GM21360 (cell line): ENCODE results near the gene SNPH.

ENCODE experiments used
- ATAC-seq: cut with Tn5 transposase; IDR thresholded peaks from one replicate; pipeline ENCODE4 v1.9.1; 2021; ENCODE audit warnings: mild to moderate bottlenecking, moderate library complexity; ENCODE audit not compliant: unreplicated experiment

SNPH gene

GRCh38 chr20:1286267-1287024 lies 20.4 kb downstream of the SNPH start:
- no peak for ATAC-seq

- ATAC-seq = no peak
These were observed 21.2 kb downstream of the SNPH start for GRCh38 chr20:1287306-1287705.

GRCh38 chr20:1287787-1288569 lies 21.9 kb downstream of the SNPH start:
- no peak for ATAC-seq

GRCh38 chr20:1291191-1291741 lies 25.2 kb downstream of the SNPH start:
- ATAC-seq = no peak

GRCh38 chr20:1292620-1293019 lies 26.5 kb downstream of the SNPH start:
- no peak for ATAC-seq

- ATAC-seq = no peak
These were observed 27.7 kb downstream of the SNPH start for GRCh38 chr20:1293641-1294379.

GRCh38 chr20:1294497-1294896 lies 28.4 kb downstream of the SNPH start:
- ATAC-seq = no peak

GRCh38 chr20:1295276-1295930 lies 29.3 kb downstream of the SNPH start:
- ATAC-seq = no peak

- no peak for ATAC-seq
These were observed 30.1 kb downstream of the SNPH start for GRCh38 chr20:1296117-1296610.

GRCh38 chr20:1296922-1297321 lies 30.8 kb downstream of the SNPH start:
- ATAC-seq = no peak

GRCh38 chr20:1297486-1297885 lies 31.4 kb downstream of the SNPH start:
- no peak for ATAC-seq

- no peak for ATAC-seq
These were observed 32.1 kb downstream of the SNPH start for GRCh38 chr20:1298166-1298565.

- ATAC-seq = no peak
These were observed 32.9 kb downstream of the SNPH start for GRCh38 chr20:1298888-1299511.

- no peak for ATAC-seq
These were observed 33.4 kb downstream of the SNPH start for GRCh38 chr20:1299522-1299921.

GRCh38 chr20:1300083-1300840 lies 34.2 kb downstream of the SNPH start:
- ATAC-seq = no peak

GRCh38 chr20:1301031-1301529 lies 35.0 kb downstream of the SNPH start:
- ATAC-seq = no peak

- ATAC-seq = no peak
These were observed 36.8 kb downstream of the SNPH start for GRCh38 chr20:1302685-1303541.
